ENCODE results near the gene KDELR3. TPM values are rescaled to one million over a fixed set of nuclear protein-coding genes. Genes with fewer than 3 reads are reported as not detected.

The KDELR3 gene
- total RNA-seq, 1 experiment from 2014 or later: 7.3 TPM

DNA sequence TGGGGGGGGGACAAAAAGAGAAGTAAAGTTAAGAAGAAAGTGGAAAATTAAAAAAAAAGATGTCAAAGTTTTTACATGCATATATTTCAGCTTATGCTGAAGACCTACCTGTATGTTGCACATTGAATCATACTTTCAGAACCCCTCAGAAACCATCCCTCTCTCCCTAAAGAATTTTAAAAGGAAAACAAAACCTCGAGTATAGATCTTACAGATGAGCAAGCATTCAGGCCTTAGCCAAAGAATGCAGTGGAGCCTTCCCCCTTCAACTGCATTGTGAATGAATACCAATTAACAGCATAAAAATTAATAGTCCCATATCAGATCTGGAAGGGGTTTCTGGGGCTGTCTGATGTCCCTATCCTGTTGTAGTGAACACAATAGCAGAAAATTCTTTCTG, 16.3 kb downstream of the KDELR3 start:
- Histone ChIP-seq H4K8ac (replicated peaks; ENCODE audit: insufficient read length, low read depth, low read length) (no peak overlapping the region), H3K23me2 (ENCODE audit: insufficient read length, low read depth, low read length, poor library complexity, severe bottlenecking) (no peaks in the 10 kb centered on the region), H3K4ac (ENCODE audit: low read depth, low read length) (no peak overlapping the region), H2AK5ac (ENCODE audit: insufficient read length, low read length) (no peak overlapping the region), H2AFZ (ENCODE audit: low read length) (no peak overlapping the region), H2BK120ac (ENCODE audit: low read depth, low read length, poor library complexity, severe bottlenecking) (no peak overlapping the region), H3K27me3 (ENCODE audit: insufficient read depth, low read length) (no peaks in the 10 kb centered on the region), H3K4me2 (ENCODE audit: insufficient read depth, insufficient read length, low read length) (no peak overlapping the region), H3K27ac (ENCODE audit: insufficient read length, low read depth, low read length) (no peak overlapping the region), H3T11ph (ENCODE audit: low read length) (no peak overlapping the region), H2BK15ac (ENCODE audit: low read depth, low read length) (no peak overlapping the region), H4K5ac (ENCODE audit: insufficient read length, low read depth, low read length) (no peak overlapping the region), H4K91ac (ENCODE audit: insufficient read length, low read depth, low read length) (no peak overlapping the region), H2BK20ac (ENCODE audit: low read depth, low read length, poor library complexity, severe bottlenecking) (no peak overlapping the region), H2BK5ac (ENCODE audit: insufficient read length, low read length) (no peak overlapping the region), H3K14ac (ENCODE audit: insufficient read depth, low read length) (no peak overlapping the region), H3K4me1 (ENCODE audit: insufficient read depth, low read length) (no peaks in the 10 kb centered on the region), H3K56ac (ENCODE audit: insufficient read length, low read depth, low read length) (no peak overlapping the region), H3K23ac (ENCODE audit: insufficient read length, low read depth, low read length) (no peak overlapping the region), H3K18ac (ENCODE audit: insufficient read length, low read depth, low read length) (no peak overlapping the region), H3K79me2 (ENCODE audit: insufficient read depth, low read length) (no peaks in the 10 kb centered on the region), H4K20me1 (ENCODE audit: control insufficient read depth, insufficient read depth, insufficient read length) (no peaks in the 10 kb centered on the region), H3K79me1 (ENCODE audit: insufficient read depth, low read depth, low read length, poor library complexity, severe bottlenecking) (no peaks in the 10 kb centered on the region), H3K9me3 (ENCODE audit: control insufficient read depth, low read depth, low read length) (no peaks in the 10 kb centered on the region), H2BK12ac (ENCODE audit: insufficient read length, low read depth, low read length) (no peak overlapping the region), H3K9ac (ENCODE audit: extremely low read depth, insufficient read length, low read length) (no peak overlapping the region)
- H3K4me1 Mint-ChIP-seq: peaks cover 8 to 20% of the 10 kb centered on the region in 2 experiments; a peak in 3 of 4 replicates
- TF ChIP-seq, protein P1, sequence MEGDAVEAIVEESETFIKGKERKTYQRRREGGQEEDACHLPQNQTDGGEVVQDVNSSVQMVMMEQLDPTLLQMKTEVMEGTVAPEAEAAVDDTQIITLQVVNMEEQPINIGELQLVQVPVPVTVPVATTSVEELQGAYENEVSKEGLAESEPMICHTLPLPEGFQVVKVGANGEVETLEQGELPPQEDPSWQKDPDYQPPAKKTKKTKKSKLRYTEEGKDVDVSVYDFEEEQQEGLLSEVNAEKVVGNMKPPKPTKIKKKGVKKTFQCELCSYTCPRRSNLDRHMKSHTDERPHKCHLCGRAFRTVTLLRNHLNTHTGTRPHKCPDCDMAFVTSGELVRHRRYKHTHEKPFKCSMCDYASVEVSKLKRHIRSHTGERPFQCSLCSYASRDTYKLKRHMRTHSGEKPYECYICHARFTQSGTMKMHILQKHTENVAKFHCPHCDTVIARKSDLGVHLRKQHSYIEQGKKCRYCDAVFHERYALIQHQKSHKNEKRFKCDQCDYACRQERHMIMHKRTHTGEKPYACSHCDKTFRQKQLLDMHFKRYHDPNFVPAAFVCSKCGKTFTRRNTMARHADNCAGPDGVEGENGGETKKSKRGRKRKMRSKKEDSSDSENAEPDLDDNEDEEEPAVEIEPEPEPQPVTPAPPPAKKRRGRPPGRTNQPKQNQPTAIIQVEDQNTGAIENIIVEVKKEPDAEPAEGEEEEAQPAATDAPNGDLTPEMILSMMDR (conservative IDR thresholded peaks at IDR 0.05): no peak
- peaks cover 51 to 80% (median 79%) of the 10 kb centered on the region in 3 experiments for H3K36me3 Mint-ChIP-seq (ENCODE audit: insufficient read depth in 1 of 3, low read depth in 3 of 3)
- H3K9me3 Mint-ChIP-seq: no peaks in the 10 kb centered on the region
- H3K4me3 Mint-ChIP-seq: no peak overlapping the region
- DNase-seq: no peak
- H3K27me3 Mint-ChIP-seq (ENCODE audit: low read depth): no peaks in the 10 kb centered on the region; the same call in 1 of the 2 replicates
- H3K27ac Mint-ChIP-seq: peak overlapping the region in 1 of 3 experiments; percentile 84; a peak in 2 of 7 replicates
- no CpG with 5 or more reads among the region's 1 CpG for WGBS (ENCODE audit: extremely low coverage, insufficient read length, low lambda C conversion rate)

Data from H9 (cell line).